Measurements from ENCODE around the gene ERBIN. TPM values are rescaled to one million over a fixed set of nuclear protein-coding genes. Genes with fewer than 3 reads are reported as not detected.

ERBIN gene
- total and polyA plus RNA-seq, 2 experiments from 2014 or later, result 15.6 to 26.4 TPM

DNA sequence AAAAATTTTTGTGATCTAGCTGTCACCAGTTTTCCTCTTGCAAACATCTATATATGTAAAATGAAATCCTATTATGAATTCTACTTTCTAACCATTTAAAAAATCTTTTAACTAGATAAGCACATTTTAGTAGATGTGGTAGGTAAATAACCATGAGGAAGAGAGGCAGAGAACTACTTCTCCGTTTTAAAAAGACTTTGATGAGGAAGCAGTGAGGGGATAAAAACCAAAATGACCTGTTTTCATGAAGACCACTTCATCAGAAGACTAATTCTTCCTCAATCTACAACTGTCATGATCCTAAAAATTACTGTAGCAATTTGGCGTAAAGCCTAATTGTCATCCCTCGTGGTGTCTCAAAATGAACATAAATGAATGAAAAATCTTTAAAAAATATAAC is 15.7 kb upstream of the ERBIN start:
- Histone ChIP-seq H3K79me2 (replicated peaks; ENCODE audit: insufficient read depth) (no peaks in the 10 kb centered on the region), H2AFZ (no peak overlapping the region), H3K27me3 (ENCODE audit: insufficient read depth) (no peaks in the 10 kb centered on the region), H3F3A (replicated peaks; ENCODE audit: low read depth) (no peaks in the 10 kb centered on the region), H3K27ac (ENCODE audit: low read depth) (no peak overlapping the region), H3K4me3 (no peak overlapping the region), H4K20me1 (replicated peaks; ENCODE audit: insufficient read depth) (no peaks in the 10 kb centered on the region), H3K36me3 (ENCODE audit: insufficient read depth) (no peaks in the 10 kb centered on the region), H3K9me2 (ENCODE audit: insufficient read depth) (peaks cover 4% of the 10 kb centered on the region; the same call in 1 of the 2 replicates), H3K4me1 (ENCODE audit: insufficient read depth) (no peaks in the 10 kb centered on the region), H3K4me2 (no peak overlapping the region)
- TF ChIP-seq ZNF462 (CRISPR knock-in tag; IDR thresholded peaks at IDR 0.05) (no peak), STAT1 (IDR thresholded peaks at IDR 0.05; ENCODE audit: unreplicated experiment) (no peak), EZH2 (IDR thresholded peaks at IDR 0.05; ENCODE audit: low read depth, unreplicated experiment) (no peak), JUNB (IDR thresholded peaks at IDR 0.05; ENCODE audit: unreplicated experiment) (no peak), ZNF114 (CRISPR knock-in tag; IDR thresholded peaks at IDR 0.05) (no peak), POLR2AphosphoS5 (IDR thresholded peaks at IDR 0.05; ENCODE audit: low read depth) (no peak), NANOG (IDR thresholded peaks at IDR 0.05; ENCODE audit: borderline replicate concordance) (no peak)
- TF ChIP-seq, protein P1, sequence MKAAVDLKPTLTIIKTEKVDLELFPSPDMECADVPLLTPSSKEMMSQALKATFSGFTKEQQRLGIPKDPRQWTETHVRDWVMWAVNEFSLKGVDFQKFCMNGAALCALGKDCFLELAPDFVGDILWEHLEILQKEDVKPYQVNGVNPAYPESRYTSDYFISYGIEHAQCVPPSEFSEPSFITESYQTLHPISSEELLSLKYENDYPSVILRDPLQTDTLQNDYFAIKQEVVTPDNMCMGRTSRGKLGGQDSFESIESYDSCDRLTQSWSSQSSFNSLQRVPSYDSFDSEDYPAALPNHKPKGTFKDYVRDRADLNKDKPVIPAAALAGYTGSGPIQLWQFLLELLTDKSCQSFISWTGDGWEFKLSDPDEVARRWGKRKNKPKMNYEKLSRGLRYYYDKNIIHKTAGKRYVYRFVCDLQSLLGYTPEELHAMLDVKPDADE (IDR thresholded peaks at IDR 0.05), result no peak
- H3K9me3 Mint-ChIP-seq, result no peaks in the 10 kb centered on the region
- DNase-seq (ENCODE audit: low spot score), result no peak
- H3K4me3 Mint-ChIP-seq, result no peak overlapping the region
- ATAC-seq, result no peak
- no peaks in the 10 kb centered on the region for H3K27me3 Mint-ChIP-seq (ENCODE audit: insufficient read depth, low read depth, poor library complexity)
- H3K27ac Mint-ChIP-seq, result no peak overlapping the region
- H3K4me1 Mint-ChIP-seq, result no peaks in the 10 kb centered on the region
- H3K36me3 Mint-ChIP-seq (ENCODE audit: low read depth), result no peaks in the 10 kb centered on the region
